NOMO-1 treated with DMSO at 0.1 percent for 48 hours (cell line): ENCODE measurements around the gene YBX2.

Experiments
- DNase-seq: peaks from one replicate; lab custom pipeline; 2025; ENCODE audit not compliant: unreplicated experiment; lab: John Stamatoyannopoulos, UW

Gene YBX2

DNA sequence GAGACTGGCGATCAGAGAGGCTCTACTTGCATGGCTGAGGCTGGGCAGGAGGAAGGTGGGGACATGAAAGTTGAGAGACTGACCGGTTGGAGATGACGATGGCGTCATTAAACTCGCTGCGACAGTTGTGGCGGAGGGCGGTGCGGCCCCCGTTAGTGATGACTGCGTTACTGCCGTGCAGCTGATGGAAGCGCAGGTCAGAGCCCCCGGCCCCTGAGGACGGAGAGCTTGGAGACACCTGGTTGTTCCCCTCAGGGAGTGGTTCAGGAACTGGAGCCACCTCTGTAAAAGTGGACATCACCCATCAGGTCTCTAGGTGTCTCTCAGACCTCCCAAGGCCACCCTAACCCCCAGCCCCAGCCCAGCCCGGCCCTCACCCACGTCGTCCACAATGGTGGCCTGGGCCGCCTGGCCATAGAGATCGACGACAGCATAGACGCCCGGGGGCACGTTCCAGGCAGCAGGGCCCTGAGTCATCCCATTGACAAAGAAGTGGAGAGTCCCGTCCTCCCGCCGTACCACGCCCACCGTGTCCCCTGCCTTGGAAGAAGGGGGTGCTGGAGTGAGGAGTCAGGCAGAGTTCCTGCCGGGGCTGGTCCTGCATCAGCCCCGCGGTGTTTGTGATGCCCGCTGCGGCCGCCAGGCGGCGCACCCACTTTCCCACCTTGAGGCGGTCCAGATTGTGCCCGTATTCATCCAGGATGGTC is 29.4 kb upstream of the YBX2 start:
- DNase-seq = no peak

DNA sequence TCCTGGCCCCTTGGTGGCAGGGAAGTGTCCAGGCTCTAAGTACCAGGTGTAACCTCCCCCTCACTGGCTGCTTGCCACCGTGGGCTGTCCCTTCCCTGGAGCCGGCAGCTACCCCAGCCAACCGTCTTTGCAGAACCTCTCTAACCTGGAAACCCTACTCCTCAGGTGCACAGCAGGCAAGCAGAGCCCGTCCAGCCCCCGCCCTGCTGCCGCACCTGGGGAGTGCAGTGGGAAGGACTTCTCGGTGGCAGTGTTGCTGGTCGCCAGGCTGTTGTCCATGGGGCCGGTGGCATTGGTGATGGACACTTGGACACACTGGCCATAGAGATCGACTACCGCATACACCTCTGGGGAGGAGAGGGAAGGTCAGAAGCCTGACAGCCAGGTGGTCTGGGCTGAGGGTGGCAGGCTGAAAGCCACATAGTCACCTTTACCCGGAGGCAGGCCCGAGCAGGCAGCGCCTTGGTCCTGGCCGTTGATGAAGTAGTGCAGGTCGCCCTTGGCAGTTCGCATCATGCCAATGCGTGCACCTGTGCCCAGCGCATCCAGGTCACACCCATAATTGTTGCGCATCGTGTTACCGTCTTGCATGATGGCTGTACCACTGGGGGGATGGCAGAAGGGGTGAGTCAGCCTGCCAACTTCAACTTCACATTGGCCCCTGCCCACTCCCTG is 28.2 kb upstream of the YBX2 start:
- DNase-seq = no peak

DNA sequence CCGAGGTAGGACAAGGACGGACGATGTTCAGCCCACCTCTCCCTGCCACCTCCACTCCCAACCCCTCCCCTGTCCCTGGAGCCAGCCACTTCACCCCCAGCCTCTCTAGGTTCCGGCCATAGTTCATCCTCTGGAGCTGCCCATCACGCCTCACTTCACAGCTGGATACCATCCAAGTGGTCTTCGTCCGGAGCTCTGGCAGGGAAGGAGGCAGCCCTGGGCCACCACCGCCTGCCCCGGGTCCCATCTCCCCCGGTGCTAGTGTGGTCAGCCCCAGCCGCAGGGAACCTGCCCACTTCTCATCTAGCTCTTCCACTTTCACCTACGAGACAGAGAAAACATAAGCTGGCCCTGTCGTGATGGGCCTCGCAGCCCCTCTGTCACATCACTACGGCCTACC is 27.0 kb upstream of the YBX2 start:
- DNase-seq = no peak

DNA sequence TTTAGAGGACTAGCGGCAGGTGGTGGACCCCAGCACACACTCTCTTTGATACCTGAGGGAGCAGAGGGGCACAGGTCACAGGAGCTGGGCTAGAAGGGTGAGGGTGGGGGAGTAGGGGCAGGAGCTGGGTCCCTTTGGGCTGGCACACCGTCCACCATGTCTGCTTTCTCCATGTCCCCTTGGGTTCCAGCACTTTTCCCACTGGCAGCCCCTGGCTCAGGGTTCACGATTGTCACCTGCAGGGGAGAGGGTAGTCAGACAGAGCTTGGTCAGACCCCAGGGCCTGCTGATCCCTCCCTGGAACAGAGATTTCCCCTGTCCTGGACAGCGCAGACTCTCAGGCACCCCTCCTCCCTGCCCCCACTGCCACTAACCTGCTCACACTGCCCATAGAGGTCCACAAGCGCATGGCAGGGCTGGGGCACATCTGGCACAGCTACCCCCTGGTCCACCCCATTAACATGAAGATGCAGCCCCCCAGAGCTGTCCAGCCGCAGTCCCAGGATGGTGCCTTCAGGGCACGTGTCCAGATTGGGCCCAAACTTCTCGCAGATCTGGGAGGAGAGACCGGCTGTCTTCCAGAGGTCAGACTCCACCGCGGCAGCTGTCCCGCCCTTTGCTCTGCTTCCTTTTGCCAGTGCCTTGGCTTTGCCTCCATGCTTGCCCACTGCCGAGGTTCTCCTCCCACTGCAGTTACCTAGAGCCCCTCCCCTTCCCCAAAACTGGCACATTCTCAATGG is 23.9 kb upstream of the YBX2 start:
- DNase-seq = no peak

DNA sequence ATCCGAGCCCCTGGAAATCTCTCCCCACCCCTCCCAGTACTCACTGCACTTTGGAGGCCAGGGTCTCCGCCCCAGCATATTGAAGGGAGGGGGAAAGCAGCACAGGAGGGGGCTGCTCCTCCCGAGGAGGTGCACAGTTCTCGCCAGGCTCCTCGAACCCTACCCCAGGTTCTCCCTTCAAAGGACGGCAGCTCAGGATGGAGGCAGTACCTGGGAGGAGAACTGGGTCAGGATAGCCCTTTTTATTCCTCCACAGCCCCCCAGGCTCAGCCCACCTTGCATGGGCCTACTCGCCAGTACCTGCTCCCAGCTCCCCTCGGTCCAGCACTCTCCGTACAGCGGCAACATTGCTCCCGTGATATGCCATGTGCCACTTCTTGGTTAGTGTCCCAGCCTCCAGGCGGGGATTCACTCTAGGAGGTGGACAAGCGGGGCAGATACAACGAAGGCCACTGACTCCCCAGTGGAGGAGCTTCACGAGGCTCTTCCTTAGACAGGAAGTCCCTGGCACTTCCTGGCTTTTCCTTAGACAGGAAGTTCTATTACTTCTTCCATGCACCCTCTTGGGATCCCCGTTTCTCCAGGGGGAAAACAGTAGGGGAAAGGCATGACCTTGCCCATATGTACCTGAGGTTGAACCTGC is 22.8 kb upstream of the YBX2 start:
- no peak for DNase-seq

DNA sequence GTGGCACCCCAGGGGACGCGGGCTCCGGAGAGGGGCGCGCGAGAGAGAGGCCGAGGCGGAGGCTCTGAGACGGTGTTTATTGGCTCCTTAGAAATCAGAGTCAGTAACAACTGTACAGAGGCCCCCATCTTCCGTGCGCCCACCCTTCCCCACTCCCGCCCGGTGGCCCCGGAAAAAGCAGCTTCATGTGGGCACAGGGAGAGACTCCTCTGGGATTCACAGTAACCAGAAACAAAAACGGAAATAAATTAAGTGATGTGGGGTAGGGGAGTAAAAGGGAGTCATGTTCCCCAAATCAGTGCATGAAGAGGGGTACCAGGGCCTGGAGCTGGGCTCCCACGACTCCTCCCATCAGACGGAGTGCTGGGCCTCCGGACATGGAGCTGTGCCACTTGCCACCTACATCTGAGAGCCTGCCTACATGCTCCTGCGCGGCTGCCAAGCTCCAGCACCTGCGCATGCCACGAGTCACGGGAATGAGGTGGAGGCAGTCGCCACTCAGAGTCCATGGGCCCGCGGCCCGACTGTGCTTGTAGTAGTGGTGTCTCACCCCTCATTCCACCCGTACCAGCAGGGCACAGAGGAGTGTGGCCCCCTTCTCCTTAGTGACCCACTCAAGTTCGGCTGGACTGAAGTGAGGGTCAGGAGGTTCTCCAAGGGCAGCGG is 21.3 kb upstream of the YBX2 start:
- no peak for DNase-seq

DNA sequence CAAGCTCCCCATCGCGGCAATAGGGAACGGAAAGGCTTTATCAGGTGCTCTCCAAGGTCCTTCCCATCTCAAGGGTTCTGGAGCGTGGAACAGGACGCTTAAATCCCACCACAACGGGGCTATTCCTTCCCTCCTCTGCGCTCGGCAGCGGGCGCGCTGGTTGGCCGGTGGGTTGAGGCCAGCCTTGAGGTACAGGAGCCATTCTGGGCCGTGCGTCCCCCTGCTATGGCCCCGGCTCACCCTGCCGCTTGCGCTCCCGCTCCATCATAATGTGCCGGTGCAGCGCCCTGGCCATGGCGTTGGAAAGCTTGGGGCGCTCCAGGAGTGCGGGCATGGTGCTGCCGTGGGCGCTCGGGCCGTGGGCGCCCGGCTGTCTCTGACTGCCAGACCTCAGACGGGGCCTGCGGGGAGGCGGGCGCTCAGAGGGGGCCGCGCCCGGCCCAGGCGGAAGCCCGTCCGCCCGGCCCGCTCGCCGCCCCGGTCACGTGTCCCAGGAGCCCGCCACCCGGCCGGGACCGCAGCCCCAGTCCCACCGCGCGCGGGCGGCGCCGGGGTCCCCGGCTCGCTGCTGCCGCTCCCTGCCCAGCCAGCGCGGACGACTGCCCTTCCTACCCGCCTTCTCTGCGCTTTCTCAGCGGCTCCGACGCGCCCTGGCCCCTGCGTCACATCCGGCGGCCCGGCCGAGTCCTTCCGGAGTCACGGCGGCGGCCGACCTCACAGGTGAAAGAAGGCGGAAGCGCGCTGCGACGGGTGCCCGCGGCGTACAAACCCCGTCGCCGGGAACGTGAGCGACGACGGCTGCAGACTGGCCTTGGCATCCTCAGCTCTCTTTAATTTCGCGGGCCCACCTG is 20.5 kb upstream of the YBX2 start, which contains the start of gene GPS2:
TSS of gene GPS2 (minus strand) at position 642 of the 851 bp plus-strand sequence. CDS start at position 334, 308 bp downstream.
- peak; percentile 83 for DNase-seq

DNA sequence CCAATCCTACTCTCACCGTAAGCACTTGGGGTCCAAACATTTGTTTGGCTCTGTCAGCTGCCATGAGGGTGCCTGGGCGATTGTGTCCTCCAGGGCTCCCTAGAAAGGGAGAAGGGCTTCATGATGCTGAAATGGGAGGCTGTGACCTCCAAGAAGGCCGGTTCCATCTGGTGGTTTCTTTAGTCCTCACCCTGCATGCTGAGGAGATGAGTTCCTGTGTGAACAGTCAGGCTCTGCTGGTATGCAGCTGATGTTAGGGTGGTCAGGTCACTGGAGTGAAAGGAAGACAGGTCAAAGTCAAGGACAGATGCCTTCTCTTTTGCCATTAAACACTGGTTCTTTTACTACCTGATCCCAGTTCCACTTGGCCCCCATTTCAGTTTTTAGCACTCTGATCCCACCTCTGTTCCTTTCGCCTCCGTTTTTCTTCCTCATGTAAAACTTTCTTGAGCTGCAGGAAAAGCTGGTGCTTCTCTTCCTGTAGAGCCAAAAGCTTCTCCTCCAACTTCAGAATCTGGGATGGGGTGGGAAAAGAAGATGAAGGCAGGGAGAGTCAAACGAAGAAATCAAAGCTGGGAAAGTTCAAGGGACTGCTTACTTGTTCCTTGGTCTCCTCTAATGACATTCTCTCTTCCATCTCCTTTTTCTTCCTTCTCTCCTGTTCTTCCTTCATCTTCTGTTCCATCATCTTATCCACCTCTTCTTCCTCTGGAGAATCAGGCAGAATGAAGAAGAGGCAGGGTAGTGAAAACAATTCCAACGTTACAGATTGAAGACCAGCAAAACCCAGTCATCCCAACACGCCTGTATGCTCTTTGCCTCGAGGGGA is 19.7 kb upstream of the YBX2 start:
- no peak for DNase-seq

DNA sequence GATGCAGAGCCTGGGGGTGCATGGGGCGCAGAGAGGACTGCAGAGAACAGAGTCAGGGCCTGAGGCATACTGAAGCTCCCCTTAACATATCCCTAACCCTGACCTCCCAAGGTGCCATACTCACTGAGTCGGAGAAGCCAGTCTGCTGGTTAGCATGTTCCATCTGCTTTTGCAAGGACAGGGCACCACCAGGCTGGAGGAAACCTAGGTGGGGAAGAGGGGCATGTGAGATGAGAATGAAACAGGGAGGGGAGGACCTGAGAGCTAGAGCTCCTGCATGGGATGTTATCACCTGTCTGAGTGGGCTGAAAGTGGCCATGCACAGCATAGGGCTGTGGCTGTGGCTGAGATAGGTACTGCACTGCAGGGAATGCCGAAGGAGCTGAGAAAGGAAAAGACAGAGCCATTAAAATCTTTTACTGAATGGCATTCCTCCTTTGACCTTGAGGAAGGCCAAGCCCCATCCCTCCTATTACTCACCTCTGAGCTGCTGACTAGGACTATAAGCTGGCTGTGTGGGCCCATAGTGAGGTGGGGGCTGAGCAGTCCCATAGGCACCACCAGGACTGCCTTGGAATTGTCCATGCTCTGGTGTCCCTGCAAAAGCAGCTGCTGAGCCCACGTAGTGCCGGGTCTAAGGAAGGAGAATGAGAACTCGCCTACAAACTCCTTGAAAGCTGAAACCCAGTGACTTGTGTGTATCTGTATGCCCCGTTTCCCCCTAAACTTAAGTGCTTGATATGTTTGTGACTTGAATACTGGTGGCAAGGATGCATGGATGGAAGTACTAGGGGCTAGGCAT is 18.9 kb upstream of the YBX2 start:
- no peak for DNase-seq

DNA sequence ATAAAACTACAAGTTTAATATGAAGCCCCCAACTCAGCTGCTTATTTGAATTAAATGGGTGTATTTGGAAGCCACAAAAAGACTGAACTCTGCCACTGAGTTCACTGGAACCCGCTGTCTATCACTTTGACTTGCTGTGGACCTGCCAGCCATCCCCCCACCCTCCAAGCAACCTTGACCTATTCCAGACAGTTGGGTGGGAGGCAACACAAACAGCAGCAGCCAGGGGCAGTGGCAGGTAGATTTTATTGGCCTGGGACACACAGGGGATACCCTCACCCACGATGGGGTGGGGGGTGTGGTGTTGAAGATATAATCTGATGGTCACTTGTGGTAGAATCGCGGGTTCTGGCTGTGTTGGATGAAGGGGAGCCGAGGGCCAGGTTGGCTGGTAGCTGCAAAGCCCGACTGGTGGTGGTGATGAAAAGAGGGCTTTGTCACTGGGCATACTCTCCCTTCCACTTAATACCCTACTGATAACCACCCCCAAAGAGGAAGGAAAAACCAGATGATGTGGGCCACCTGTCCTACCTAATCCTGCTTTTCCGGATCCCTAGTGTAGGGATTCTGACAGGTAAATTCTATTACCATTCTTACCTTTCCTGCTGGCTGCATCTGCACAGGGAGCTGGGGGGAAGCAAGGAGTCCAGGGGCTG is 18.1 kb upstream of the YBX2 start:
- DNase-seq = no peak

DNA sequence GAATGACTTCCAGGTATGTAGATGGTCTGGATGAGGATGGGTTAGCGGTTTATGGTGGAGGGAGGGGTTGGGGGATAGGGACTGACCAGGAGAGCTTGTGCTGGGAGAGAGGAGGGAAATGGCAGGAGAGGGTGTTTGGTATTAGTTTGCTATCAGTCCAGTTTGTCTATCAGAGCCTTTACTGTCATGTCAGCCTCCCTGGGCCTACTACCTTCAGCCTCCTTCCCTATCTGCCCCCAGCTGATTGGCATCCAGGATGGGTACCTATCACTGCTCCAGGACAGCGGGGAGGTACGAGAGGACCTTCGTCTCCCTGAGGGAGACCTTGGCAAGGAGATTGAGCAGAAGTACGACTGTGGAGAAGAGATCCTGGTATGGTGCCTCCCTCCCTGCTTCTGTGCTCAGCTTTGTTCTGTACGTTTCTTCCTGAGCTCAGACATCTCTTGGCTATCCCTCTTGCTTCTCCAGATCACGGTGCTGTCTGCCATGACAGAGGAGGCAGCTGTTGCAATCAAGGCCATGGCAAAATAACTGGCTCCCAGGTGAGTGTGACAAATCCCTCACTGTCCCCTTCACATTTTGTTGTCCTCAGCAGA is 16.8 kb upstream of the YBX2 start:
- no peak for DNase-seq

DNA sequence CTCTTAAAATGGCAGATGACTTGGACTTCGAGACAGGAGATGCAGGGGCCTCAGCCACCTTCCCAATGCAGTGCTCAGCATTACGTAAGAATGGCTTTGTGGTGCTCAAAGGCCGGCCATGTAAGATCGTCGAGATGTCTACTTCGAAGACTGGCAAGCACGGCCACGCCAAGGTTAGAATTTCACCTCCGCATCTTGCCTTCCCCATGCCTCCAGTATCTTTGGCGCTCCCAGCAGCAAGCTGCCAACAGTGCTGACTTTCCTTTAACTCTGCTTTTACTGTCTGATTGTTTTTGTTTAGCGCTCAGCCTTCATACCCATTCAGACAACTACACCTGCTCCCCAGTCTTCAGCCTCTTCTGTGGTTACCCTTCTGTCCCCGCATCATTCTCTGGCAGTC is 15.2 kb upstream of the YBX2 start:
- DNase-seq = no peak

DNA sequence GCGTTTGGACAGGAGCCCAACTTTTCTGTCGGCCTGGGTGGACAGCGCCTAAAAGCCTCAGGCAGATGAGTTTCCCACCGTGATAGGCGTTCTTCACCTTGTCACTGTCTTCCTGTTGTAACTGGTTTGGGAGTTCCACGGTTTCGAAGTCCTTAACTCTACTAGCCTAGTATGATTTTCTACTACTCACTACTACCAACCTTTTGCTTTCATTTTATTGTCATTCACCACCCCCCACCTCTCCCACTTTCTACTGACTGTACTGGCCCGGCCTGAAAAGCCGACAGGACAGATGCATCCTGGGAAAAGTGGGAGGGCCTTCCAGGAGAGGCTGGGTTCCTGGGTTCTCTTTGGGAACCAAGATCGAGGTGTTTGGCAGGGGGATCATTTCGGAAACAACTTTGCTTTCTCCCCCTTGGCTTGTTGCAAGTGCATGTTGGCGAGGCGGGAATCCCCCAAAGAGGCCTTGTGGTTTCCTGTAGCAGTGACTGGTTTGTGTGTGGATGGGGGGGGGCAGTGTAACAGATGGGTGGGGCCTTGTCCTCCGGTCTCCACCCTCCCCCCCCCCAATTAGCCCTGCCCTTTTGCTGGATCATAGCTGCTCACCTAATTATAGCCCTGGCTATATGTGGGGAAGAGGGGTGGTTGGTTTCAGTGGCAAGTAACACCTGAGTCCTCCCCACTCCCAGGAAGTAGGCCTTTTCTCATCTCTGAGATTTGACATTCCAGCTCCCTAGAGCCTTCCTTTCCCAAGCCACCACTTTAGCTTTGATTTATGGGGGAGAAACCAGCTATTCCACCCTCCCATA is 14.4 kb upstream of the YBX2 start:
- peak; percentile 76 for DNase-seq

DNA sequence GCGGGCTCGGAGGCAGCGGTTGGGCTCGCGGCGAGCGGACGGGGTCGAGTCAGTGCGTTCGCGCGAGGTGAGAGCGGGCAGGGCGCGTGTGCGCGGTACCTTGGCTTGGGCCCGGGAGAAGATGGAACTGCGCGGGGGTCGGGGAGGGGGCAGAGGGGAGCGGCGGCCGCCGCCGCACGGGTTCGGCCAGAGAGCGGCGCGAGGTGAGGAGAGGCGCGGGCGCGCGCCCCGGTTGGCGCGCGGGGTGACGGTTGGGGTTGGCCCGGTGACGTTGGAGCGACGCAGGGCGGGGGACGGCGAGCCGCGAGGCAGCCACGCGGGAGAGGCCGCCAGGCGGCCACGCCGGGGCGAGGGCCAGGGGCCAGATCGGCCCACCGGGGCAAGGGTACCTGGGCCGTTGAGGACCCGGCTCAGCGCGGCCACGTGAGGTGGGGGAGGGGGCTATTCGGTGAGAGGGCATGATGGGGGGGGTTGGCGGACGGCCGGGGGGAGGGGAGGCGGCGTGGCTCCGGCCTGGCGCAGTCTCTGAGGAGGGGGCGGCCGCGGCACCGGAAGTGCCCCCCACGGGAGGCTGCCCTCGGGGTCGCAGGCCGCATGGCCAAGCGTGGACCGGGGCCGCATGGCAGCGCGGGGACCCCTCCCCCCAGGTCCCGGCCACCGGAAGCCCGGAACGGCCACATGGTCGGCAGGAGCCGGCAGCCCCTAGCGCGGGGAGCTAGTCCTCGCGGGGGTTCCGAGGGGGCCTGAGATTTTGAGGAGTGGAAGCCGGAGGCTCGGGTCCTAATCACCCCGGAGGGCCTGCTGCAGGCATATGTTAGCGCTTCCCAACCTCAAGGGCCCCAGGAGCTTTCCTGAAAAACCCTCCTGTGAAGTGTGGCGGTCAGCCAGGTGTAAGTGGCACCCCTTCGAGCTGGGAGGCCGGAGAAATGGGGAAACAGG is 13.5 kb upstream of the YBX2 start:
- DNase-seq = peak; percentile 39

DNA sequence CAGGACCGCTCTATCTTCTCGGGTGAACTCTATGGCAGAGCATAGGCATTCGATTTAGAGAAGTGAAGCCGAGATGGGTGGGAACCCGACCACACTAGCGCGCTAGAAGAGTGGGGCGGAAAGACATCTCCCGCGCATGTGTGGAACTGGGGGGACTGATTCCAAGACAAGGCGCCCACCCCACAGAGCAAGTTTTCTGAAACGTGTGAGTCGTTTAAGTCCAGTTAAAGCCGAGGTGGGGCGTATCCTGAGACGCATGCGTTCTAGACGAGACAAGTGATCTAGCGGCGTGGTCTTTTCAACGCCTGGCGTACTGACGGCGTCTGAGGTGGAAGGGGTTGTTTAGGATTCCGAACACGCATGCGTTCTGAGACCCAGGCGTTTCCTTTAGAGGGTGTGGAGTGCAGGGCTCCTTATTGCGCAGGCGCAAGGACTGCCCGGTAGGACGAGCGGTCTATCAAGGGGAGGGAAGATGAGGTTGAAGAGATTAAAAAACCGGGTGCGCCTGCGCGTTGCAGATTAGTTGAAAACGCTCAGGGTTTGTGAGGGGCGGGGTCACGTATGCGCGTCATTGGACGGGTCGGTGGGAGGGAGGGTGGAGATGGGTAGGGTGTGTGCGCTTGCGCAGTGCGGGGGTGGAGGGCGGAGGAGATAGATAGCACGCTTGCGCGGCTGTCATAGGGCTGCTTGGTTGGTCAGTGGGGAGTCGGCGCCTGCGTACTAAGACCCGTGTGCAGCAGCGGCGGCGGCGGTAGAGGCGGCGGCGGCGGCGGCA is 12.7 kb upstream of the YBX2 start, which contains the start of gene EIF5A:
TSS of gene EIF5A (plus strand) at position 718 of the 775 bp plus-strand sequence. CDS start 2,008 bp downstream, outside the sequence.
- DNase-seq = peak; percentile 100
